Activated CD8-positive, alpha-beta memory T cell treated with anti-CD3 and anti-CD28 coated beads, Interleukin-2, amount 50 U/mL, for 24 hours (primary cell): Measurements from ENCODE around the gene NTPCR.
"Not testable (repeated sequence)": the region's sequence is repeated elsewhere in the genome, so short reads cannot be mapped to it uniquely, and the experiment has no call there.

Source experiments
- DNase-seq: peaks from one replicate; pipeline ENCODE4 v3.0.0-alpha.2; 2020; ENCODE audit errors: extremely low read depth

Gene NTPCR

DNA sequence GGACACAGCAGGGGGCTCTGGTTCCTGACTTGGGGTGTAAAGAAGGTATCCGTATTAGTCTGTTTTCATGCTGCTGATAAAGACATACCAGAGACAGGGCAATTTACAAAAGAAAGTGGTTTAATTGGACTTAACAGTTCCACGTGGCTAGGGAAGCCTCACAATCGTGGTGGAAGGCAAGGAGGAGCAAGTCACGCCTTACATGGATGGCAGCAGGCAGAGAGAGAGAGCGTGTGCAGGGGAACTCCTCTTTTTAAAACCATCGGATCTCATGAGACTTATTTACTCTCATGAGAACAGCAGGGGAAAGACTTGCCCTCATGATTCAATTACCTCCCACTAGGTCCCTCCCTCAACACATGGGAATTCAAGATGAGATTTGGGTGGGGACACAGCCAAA lies 23.2 kb upstream of the NTPCR start:
- not testable (repeated sequence) for DNase-seq

DNA sequence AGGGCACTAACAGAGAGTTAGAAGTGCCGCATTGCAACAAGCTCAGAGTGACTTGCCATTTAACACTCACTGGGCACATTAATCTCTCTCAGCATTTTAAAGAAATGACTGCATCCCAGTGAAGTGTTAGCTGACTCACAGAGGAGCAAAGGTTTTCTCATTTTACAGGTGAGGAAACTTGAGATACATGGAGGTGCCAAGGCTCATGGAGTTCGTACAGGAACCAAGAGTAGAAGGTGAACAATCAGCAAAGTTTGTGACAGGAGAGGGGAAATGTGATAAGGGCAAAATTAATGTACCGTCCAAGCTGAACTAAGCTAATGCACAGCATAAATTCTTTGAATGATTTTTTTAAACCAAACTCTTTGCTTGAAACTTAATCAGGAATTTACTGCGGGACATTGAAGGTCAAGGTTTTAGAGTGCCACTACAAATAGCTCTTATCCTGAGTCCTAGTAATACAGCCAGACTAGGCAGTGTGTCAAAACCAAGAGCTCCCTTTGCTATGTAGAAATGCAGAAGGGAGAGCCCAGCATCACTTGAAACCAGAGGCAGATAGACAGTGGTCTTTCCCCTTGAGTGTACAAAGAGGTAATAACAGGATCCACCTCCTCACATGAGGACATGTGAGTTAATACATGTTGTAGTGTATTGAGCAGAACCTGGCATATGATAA lies 22.4 kb upstream of the NTPCR start:
- no peak for DNase-seq

DNA sequence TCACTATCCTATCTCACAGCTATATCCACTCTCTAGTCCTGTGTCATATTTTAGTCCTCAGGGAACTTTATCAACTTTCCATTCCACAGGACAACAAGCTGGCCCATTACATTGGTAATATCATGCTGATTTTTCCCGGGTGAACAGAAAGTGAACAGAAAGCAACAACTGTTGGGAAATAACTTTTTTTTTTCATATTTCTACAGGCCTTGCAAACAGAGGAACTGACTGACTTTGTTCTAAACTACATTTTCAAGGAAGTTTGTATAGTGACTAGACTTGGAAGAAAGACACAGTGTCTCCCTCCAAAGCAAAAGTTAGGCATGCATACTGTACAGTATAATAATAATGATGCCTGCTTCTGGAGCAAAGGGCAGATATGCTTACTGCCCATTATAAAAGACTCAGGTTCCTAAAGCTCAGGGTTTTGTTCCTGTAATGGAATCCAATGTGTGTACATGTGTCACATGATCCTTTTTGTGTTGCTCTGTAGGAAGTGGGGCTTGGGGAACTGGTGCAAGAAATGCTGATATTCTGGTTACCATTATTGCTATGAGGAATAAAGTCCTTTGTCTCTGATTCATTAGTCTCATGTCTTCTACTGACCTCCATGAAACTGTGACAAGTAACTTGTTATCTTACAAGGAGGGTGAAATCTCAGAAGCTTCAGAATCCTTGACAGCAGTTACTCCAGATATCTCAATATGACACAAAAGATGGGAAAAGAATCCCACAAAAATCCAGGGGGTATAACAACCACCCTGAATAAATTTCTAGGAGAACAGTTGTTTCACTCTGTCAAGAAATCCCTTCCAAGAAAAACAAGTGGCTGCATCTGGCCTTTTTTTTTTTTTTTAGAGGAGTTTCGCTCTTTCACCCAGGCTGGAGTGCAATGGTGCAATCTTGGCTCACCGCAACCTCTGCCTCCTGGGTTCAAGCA lies 17.7 kb upstream of the NTPCR start:
- no peak for DNase-seq

DNA sequence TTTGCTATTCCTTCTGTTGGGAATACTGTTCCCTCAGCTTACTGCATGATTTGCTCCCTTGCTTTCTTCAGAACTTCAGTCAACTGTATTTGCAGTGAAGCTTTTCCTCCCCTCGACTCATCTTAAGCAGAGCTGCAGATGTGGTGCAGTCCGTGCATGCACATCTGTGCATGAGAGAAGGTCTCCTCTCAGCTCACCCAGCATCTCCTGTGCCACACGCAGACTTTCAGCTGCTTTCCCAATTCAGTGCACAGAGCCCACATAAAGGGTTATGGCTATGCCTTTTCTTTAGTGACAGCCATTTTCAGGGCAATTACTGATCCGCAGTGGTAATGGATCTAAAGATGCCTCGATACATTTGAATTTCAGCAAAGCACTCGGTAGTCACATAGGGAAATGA lies 13.5 kb upstream of the NTPCR start:
- no peak for DNase-seq

DNA sequence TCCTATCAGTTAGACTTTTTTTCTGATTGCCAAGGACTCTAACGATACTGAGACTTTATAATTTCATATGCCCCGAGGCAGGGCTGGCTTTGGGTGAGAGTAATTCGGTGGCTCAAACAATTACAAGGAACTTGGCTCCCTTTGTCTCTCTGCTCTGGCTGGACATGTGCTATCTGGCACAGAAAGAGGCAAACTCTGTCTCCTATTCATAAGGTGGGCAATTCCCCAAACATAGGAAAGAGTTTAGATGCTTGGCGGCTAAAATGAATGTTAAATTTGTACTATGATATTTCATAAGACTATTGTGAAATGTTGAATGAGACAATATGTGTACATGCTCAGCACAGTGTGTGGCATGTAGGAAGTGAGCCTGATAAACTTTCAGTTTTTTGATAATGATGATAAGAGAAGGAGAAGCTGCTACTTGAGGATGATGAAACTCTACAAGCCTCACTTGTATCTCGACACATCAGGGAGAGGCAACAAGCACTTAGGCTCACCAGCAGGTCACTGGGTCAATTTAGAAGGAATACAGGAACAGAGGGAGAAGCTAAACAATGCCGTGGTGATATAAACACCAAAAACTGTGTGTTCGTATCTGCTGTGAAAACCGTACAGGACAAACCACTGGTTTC lies 12.6 kb upstream of the NTPCR start:
- DNase-seq, result no peak

DNA sequence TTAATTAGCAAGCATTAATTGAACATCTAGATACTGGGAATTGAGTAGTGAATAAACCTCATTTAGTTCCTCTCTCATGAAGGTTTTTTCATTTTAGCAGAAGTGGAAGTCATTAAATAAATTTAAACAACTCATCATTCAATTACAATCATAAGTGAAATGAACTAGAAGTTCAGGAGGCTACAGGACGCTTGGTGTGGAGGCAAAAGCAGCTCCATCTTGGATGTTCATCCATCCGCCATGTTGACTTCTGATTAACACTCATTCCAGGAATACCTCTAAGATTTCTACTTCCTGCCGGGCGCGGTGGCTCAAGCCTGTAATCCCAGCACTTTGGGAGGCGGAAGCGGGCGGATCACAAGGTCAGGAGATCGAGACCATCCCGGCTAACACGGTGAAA lies 11.5 kb upstream of the NTPCR start:
- no peak for DNase-seq

DNA sequence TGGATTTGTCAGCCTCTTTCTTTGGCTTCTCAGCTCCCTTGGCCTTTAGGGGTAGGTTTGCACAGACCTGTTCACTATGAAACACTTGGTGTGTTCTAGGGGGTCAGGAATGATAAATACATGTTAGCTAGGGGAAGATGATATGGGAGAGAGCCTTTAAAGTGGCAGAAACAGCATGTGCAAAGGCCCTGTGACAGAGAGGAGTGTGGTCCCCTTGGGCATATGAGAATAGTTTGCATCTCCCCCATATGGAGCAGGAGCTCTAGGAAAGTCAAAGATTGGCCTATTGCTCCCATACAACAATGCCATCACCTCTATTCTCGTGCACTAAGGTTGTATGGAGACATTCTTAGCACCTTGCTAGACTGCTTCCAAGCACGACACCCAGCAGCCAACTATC lies 10.7 kb upstream of the NTPCR start:
- no peak for DNase-seq

DNA sequence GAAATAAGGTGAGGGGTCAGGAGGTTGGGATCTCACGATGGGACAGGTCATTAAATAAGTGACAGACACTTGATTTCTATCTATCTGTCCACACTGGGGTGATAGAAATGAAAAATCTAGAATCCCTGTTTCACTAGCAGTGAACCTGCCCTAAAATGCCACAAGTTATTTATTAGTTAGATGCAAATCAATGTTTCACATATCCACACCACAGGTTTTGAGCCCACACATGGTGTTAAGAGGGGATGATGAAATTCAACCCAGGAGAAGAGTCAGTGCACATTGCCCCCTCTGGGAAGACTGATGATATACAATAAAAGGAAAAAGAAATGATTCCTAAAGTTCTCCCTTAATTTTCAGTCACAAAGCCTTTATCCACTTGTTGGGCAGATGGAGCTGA lies 10.1 kb upstream of the NTPCR start:
- DNase-seq, result no peak

DNA sequence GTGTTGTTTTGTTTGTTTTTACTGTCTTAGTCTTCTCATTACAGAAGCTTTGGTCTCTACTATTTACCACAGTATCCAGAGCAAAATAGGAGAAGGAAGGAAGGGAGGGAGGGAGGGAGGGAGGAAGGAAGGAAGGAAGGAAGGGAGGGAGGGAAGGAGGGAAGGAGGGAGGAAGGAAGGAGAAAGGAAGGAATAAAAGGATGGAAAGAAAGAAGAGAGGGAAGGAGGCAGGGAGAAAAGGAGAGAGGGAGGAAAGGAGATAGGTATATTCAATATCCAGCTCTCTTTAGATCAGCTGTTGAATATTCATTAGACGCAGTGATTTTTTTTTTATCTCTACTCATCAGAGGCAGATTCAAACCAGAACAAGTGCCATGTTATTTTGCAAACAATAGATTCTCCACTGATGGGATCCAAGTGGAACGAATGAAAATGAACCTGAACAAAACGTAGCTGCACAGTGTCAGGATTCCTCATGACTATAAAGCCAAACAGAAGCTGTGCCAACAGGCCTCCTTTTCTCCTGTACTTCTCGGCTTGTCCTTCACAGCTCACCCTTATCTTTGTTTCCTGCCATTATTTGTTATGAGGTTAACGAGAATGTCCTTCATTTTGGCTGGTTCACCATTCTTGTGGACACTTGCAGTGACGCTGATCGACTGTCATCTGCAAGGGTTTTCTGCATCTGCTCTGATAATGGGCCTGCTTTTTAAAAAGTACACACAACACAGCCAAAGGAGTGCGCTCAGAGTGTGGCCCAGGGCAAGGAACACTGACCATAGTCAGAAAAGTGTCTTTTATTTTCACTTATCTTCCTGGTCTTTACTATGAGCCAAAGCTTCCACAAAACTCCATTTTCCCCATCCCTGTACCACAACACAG lies 7.8 kb upstream of the NTPCR start:
- no peak for DNase-seq

DNA sequence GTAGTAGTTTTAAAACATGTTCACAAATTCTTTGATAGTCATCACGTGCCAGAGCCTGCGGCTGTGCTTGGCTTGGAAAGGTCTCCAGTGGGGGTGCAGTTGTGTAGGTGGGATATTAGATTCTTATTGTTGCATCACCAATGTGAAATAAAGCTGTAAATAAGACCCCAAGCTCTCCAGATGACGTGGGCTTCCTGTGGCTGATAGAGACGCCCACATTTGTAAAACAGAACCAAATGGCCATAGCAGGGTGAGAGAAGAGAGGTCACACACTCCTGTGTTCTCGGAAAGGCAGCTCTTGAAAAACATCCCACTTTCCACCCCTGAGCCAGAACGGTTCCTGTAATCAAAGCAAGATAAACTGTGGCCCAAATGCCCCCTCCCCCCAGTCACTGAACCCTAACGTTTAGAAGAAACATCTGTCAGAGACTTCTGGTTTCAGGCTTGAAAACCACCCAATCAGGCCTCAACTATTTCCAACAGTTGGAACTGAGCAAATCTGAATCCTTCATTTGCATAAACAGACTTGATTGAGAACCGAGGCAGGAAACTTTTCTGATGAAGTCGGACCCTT lies 6.6 kb upstream of the NTPCR start:
- DNase-seq, result no peak

DNA sequence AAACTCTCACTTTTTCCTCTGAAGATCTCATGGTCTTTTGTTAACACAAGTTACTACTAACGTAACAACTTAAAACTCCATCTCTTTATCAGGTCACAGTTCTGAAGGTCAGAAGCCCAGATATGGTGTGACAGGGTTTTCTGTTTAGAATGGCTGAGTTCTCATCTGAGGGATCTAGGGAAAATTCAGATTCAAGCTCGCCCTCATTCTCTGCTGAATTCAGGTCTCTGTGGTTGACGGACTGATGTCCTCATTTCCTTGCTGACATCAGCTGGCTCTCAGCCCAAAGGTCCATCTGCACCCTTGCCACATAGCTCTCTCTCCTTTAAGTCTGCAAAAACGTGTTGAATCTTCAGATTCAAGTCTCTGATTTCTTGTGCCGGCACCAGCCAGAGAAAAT lies 6.1 kb upstream of the NTPCR start:
- DNase-seq, result no peak

DNA sequence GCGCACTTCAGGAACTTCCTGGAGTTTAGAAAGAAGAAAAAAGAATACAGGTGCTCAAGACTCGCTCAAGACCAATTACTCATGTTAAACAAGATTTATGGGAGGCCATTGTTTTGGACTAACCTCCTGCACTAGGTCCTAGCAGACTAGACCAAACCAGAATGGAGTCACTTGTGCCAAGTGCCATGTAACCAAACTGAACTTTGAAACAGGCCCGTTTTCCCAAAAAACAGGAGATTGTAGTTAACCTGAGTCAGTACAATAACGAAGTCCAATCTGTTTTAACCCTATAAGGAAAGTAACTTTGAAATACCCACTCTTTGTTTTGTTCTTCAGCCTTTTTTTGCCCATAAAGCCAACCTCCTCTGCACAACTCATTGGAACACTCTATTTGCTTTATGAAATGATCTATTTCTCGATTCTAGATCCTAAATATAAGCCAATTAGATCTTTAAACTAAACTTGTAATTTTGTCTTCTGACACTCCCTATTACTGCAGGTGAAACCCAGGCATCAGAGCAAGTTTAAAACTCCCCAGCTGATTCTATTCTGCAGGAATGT lies 695 bp upstream of the NTPCR start:
- DNase-seq, result no peak

DNA sequence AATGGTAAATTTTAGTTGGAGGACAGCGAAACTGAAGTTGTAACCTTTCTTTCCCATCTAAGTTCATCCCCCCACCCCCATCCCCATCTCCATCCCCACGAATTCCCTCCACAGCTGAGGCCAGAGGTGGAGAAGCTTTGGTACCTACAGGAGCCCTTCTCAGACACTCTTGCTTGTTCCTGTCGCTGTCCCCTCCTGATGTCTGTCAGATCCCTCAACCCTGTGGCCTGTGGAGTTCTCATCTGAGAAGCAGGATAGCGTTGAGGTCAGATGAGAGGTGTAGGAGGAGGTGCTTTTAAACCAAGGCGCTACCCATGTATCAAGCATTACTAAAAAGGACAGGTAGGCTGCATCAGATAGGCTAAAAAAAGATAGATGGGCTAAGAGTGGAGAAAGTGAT lies 769 bp downstream of the NTPCR start:
- DNase-seq, result no peak

DNA sequence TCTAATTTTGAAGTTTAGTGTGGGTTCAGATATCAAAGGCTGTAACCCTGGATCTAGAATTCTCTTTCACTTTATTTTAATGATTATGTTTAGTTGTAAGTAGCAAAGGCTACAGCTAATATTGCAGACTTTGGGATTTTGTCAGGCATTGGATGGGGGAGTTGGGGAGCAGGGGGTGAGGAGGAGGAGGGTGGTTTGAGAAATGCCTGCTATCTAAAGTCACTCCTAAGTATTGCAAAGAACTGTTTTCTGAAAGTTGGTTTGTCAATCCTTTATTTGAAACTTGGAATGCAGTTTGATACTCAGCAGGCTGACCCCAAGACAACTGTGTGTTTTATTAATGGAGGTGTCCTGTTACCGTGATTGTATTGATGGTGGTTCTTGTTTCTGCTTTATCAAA lies 1.2 kb downstream of the NTPCR start:
- no peak for DNase-seq

DNA sequence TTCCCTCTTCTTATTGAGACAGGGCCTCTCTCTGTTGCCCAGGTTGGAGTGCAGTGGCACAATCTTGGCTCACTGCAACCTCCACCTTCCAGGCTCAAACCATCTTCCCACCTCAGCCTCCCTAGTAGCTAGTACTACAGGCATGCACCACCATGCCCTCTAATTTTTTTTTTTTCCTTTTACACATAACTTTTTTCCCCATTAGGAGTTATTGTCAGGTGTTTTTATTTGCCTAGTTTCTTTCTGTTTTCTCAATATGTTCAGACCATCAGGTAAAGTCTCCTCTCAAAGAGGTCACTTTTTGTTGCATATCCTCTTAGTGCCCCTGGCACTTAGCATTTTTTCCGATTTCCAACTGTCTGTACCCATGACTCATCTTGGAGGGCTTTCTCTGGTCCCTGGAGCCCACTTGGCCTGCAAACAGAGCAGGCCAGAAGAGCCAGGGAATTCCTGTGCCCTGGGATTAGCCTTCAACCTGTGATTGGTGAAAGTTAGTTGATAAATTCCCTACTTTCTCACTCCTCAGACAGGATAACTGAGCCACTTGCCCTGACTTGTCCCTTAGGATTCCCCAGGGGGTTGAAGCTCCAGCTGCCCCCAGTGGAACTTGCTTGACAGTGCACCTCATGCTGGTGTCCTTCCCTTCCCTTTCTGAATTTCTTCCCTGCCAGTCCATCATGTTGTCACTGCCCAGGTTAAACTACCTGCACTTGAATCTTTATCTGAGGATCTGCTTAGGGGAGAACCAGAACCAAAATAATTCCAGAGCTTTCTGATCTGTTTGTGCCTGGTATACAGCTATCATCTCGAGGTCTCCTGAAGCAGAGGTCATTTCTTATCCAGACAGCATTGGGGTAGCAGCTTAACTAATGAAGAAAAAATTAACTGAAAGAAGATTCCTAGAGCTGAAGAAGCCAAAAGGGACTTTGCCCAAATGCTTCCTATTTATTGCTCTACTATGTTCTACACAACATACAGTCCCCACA lies 2.4 kb downstream of the NTPCR start:
- no peak for DNase-seq

DNA sequence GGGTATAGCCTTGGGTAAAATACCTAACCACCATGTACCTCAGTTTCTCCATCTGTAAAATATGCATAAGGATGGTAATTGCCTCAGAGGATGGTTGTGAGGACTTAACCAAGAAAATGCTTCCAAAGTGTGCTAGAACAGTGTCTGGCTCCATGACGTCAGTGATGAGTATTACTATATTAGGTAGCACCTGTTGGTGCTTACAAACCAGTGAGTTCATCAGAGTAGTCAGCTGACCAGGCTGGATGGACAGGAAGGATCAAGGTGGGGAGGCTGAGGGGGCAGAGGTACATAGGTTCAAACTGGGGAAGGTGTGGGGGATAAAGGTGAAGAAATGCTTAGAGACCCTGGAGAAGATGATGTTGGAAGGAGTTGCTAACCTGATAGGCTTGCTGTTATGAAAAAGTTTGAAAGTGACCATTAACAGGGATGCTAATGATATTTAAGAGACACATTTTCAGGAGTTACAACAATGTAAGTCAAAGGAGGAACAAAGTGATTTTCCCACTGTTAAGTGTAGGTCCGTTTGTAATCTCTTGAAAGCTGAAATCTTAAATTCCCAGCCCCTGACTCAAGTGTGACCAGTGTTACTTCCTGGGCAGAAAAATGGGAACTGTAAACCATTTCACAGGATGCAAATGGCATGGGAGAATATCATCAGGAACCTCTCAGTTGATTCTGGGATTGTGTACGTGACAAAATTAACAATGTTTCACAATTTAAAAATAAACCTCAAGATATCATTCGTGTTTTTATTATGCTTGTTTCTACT lies 4.4 kb downstream of the NTPCR start:
- no peak for DNase-seq

DNA sequence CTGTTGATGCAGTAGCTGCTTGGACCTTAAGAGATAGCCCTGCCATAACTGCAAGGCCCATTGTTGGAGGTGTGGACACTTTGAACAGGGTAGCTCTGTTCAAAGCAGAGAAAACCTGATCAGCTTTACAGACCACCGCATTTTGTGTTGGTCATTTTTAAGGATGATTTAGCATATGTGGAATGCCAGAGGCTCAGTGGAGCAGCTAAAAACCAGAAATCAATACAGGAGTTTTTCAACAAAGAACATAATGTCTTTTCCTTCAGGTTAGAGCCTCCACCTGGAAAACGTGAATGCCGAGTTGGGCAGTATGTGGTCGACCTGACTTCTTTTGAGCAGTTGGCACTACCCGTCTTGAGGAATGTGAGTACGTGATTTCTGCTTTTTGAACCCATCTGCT lies 5.7 kb downstream of the NTPCR start:
- no peak for DNase-seq

DNA sequence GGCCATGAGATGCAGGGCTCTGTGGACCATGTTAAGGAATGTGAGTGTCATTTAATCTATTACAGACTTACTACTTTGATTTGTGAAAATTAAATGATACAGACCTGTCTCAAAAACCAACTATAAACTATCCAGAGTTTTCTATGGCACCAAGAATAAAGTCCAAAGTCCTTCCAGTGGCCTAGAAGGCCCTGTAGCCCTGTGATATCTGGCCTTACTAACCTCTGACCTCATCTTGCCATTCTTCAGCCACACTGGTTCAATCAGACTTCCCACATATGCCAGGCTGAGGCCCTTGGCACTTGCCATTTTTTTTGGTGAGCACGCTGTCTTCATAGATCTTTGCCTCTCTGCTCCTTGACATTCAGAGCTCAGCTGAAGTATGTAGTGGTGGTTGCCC lies 7.7 kb downstream of the NTPCR start:
- no peak for DNase-seq
